CD4-positive, CD25-positive, alpha-beta regulatory T cell (primary cell): Measurements from ENCODE around the gene MPHOSPH8. TPM values are rescaled to one million over a fixed set of nuclear protein-coding genes. Genes with fewer than 3 reads are reported as not detected.
A peak's percentile ranks its signal among the peaks of the same experiment; 100 is the strongest.

Experiments used
- ATAC-seq, 2 donors: fragments of 150-1000 bp; cut with Tn5 transposase; one replicate each; pipeline ENCODE4 v1.10.0; 2021; ENCODE audit warnings: low read depth in 2 of 2, moderate number of reproducible peaks in 2 of 2, moderate library complexity in 1 of 2
- DNase-seq, 3 donors: peaks; one replicate each; pipeline versions ENCODE4 v3.0.0 to v3.0.0-alpha.2; 2012 to 2022; ENCODE audit warnings: mixed read lengths in 1 of 3
- H3K27ac ChIP-seq: one replicate; pipeline ENCODE4 v1.7.0; 2013; ENCODE audit warnings: mild to moderate bottlenecking, low read length; ENCODE audit not compliant: insufficient read depth, poor library complexity, severe bottlenecking
- H3K27me3 ChIP-seq: one replicate; pipeline ENCODE4 v1.7.0; 2013; ENCODE audit warnings: low read length; ENCODE audit not compliant: control insufficient read depth, insufficient read depth
- H3K36me3 ChIP-seq: one replicate; pipeline ENCODE4 v1.7.0; 2013; ENCODE audit warnings: mild to moderate bottlenecking, low read length, moderate library complexity; ENCODE audit not compliant: control insufficient read depth, insufficient read depth
- H3K4me1 ChIP-seq: 2 replicates; pipeline ENCODE4 v1.7.0; 2013; ENCODE audit warnings: mild to moderate bottlenecking, low read length; ENCODE audit not compliant: insufficient read depth, control insufficient read depth, poor library complexity, severe bottlenecking
- H3K4me3 ChIP-seq: one replicate; pipeline ENCODE4 v1.7.0; 2013; ENCODE audit warnings: low read depth, mild to moderate bottlenecking, low read length, moderate library complexity
- H3K9me3 ChIP-seq, 2 experiments: 1 replicate in 1 of 2; 2 replicates in 1 of 2; pipeline ENCODE4 v1.7.0; 2013; ENCODE audit warnings: low read length in 2 of 2, mild to moderate bottlenecking in 1 of 2, moderate library complexity in 1 of 2; ENCODE audit not compliant: control insufficient read depth in 2 of 2
- H3K27ac Mint-ChIP-seq, 3 donors: one replicate each; pipeline ENCODE4 v1.8.0; 2020 to 2022; ENCODE audit warnings: mild to moderate bottlenecking in 3 of 3, mixed read lengths in 3 of 3, moderate library complexity in 2 of 3
- H3K27me3 Mint-ChIP-seq: one replicate; pipeline ENCODE4 v1.8.0; 2022; ENCODE audit warnings: mild to moderate bottlenecking, mixed read lengths
- H3K36me3 Mint-ChIP-seq: one replicate; pipeline ENCODE4 v1.8.0; 2020; ENCODE audit warnings: mixed read lengths
- H3K4me1 Mint-ChIP-seq, 4 donors: one replicate each; pipeline ENCODE4 v1.8.0; 2020 to 2022; ENCODE audit warnings: mixed read lengths in 4 of 4, mild to moderate bottlenecking in 1 of 4
- H3K4me3 Mint-ChIP-seq, 4 donors: one replicate each; pipeline ENCODE4 v1.8.0; 2020 to 2022; ENCODE audit warnings: mild to moderate bottlenecking in 4 of 4, mixed read lengths in 4 of 4, moderate library complexity in 3 of 4
- H3K9me3 Mint-ChIP-seq, 7 donors: one replicate each; pipeline ENCODE4 v1.8.0; 2020 to 2022; ENCODE audit warnings: mixed read lengths in 7 of 7, mild to moderate bottlenecking in 3 of 7, moderate library complexity in 2 of 7
- polyA plus RNA-seq, 4 donors: library from polyadenylated mRNA; unstranded; fragments of 300-500 nt; fragmentation: Illumina TruSeq; gene quantifications; one replicate each; pipeline ENCODE4 v1.2.3, GENCODE V29; 2021
- total RNA-seq: library from RNA; stranded (reverse); gene quantifications from one replicate; pipeline ENCODE4 v1.2.3, GENCODE V29; 2022

MPHOSPH8 gene
- total and polyA plus RNA-seq, 5 donors from 2014 or later = 9.8 to 74.2 (median 13.9) TPM

- peaks cover 37% of the 10 kb centered on the region for H3K27me3 Mint-ChIP-seq
- Histone ChIP-seq H3K9me3 (peaks cover 9 to 13% of the 10 kb centered on the region in 2 experiments), H3K27me3 (peaks cover 11% of the 10 kb centered on the region), H3K36me3 (no peaks in the 10 kb centered on the region), H3K4me1 (peaks cover 7% of the 10 kb centered on the region), H3K4me3 (no peak overlapping the region), H3K27ac (no peak overlapping the region)
- H3K36me3 Mint-ChIP-seq = no peaks in the 10 kb centered on the region
- H3K27ac Mint-ChIP-seq = no peak overlapping the region
- peaks cover 0 to 6% (median 2%) of the 10 kb centered on the region in 4 donors for H3K4me1 Mint-ChIP-seq
- ATAC-seq (no peak), DNase-seq (no peak)
- H3K9me3 Mint-ChIP-seq = peaks cover 0 to 12% (median 3%) of the 10 kb centered on the region in 7 donors
- no peak overlapping the region for H3K4me3 Mint-ChIP-seq
Measured at GRCh38 chr13:19606737-19607136, 26.7 kb upstream of the MPHOSPH8 start.

- Histone ChIP-seq H3K9me3 (peaks cover 9 to 13% of the 10 kb centered on the region in 2 experiments), H3K27me3 (peaks cover 11% of the 10 kb centered on the region), H3K36me3 (no peaks in the 10 kb centered on the region), H3K4me3 (no peak overlapping the region), H3K4me1 (no peaks in the 10 kb centered on the region), H3K27ac (no peak overlapping the region)
- DNase-seq (no peak), ATAC-seq (no peak)
- no peak overlapping the region for H3K4me3 Mint-ChIP-seq
- H3K27me3 Mint-ChIP-seq = peaks cover 34% of the 10 kb centered on the region
- peaks cover 0 to 12% (median 3%) of the 10 kb centered on the region in 7 donors for H3K9me3 Mint-ChIP-seq
- no peaks in the 10 kb centered on the region for H3K36me3 Mint-ChIP-seq
- peaks cover 0 to 4% (median 2%) of the 10 kb centered on the region in 4 donors for H3K4me1 Mint-ChIP-seq
- H3K27ac Mint-ChIP-seq = no peak overlapping the region
Measured at GRCh38 chr13:19607523-19608078, 25.9 kb upstream of the MPHOSPH8 start.

- Histone ChIP-seq H3K9me3 (peaks cover 0 to 2% of the 10 kb centered on the region in 2 experiments), H3K4me1 (no peaks in the 10 kb centered on the region), H3K36me3 (no peaks in the 10 kb centered on the region), H3K27ac (no peak overlapping the region), H3K4me3 (no peak overlapping the region), H3K27me3 (peaks cover 2% of the 10 kb centered on the region)
- peaks cover 15% of the 10 kb centered on the region for H3K27me3 Mint-ChIP-seq
- ATAC-seq = no peak
- peaks cover 8% of the 10 kb centered on the region for H3K36me3 Mint-ChIP-seq
- no peak overlapping the region for H3K4me3 Mint-ChIP-seq
- DNase-seq = peak in 1 of 3 donors; percentile 54
- H3K27ac Mint-ChIP-seq = no peak overlapping the region
- peaks cover 0 to 13% (median 2%) of the 10 kb centered on the region in 7 donors for H3K9me3 Mint-ChIP-seq
- H3K4me1 Mint-ChIP-seq = peaks cover 0 to 2% (median 0%) of the 10 kb centered on the region in 4 donors
Measured at GRCh38 chr13:19618977-19619376, 14.5 kb upstream of the MPHOSPH8 start.

DNA sequence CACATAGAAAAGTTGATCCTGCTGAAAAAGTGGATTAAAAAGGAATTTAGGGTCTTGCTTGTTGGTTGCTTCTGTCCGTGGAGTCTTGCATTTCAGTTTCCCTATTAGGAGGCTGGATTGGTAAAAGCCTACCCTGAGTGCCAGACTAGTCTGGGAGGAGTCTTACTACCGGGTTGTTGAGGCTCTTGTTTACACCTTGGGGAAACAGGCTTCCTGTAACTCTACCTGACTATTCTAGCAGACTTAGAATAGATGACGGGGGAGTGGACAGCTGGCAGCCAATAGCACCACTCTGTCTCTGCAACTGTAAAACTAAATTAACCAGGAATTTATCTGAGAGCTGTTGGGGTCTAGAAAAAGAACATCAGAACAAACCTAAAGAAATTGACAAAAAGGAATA is 11.3 kb upstream of the MPHOSPH8 start:
- H3K4me3 Mint-ChIP-seq = no peak overlapping the region
- ATAC-seq (no peak), DNase-seq (no peak)
- H3K27me3 ChIP-seq = peaks cover 2% of the 10 kb centered on the region
- peaks cover 0 to 2% of the 10 kb centered on the region in 2 experiments for H3K9me3 ChIP-seq
- no peaks in the 10 kb centered on the region for H3K4me1 ChIP-seq
- peaks cover 0 to 11% (median 2%) of the 10 kb centered on the region in 7 donors for H3K9me3 Mint-ChIP-seq
- no peak overlapping the region for H3K27ac ChIP-seq
- H3K36me3 ChIP-seq = no peaks in the 10 kb centered on the region
- no peak overlapping the region for H3K27ac Mint-ChIP-seq
- no peak overlapping the region for H3K4me3 ChIP-seq
- peaks cover 8% of the 10 kb centered on the region for H3K36me3 Mint-ChIP-seq
- peaks cover 31% of the 10 kb centered on the region for H3K27me3 Mint-ChIP-seq
- peaks cover 0 to 2% (median 0%) of the 10 kb centered on the region in 4 donors for H3K4me1 Mint-ChIP-seq

GRCh38 chr13:19624265-19624664 is 9.2 kb upstream of the MPHOSPH8 start:
- no peak overlapping the region for H3K27ac Mint-ChIP-seq
- Histone ChIP-seq H3K4me1 (no peaks in the 10 kb centered on the region), H3K9me3 (no peaks in the 10 kb centered on the region), H3K36me3 (no peaks in the 10 kb centered on the region), H3K27ac (no peak overlapping the region), H3K4me3 (no peak overlapping the region), H3K27me3 (peaks cover 2% of the 10 kb centered on the region)
- no peak for DNase-seq
- H3K4me1 Mint-ChIP-seq = peaks cover 0 to 2% (median 0%) of the 10 kb centered on the region in 4 donors
- no peaks in the 10 kb centered on the region for H3K36me3 Mint-ChIP-seq
- no peak overlapping the region for H3K4me3 Mint-ChIP-seq
- no peak for ATAC-seq
- H3K27me3 Mint-ChIP-seq = peaks cover 27% of the 10 kb centered on the region
- H3K9me3 Mint-ChIP-seq = peaks cover 0 to 6% (median 0%) of the 10 kb centered on the region in 7 donors

GRCh38 chr13:19632915-19633478 is 462 bp upstream of the MPHOSPH8 start:
- H3K36me3 Mint-ChIP-seq = peaks cover 4% of the 10 kb centered on the region
- H3K4me1 Mint-ChIP-seq = peaks cover 11 to 47% (median 30%) of the 10 kb centered on the region in 4 donors
- Histone ChIP-seq H3K4me3 (peak overlapping the region; percentile 80), H3K36me3 (peaks cover 4% of the 10 kb centered on the region), H3K27ac (peak overlapping the region; percentile 86), H3K4me1 (peaks cover 32% of the 10 kb centered on the region), H3K9me3 (no peaks in the 10 kb centered on the region), H3K27me3 (no peaks in the 10 kb centered on the region)
- no peak for ATAC-seq
- H3K27ac Mint-ChIP-seq = peak overlapping the region; percentile 99 to 100 (median 100)
- H3K4me3 Mint-ChIP-seq = peak overlapping the region; percentile 99 to 100 (median 99)
- no peaks in the 10 kb centered on the region for H3K27me3 Mint-ChIP-seq
- DNase-seq = no peak
- H3K9me3 Mint-ChIP-seq = peaks cover 0 to 5% (median 3%) of the 10 kb centered on the region in 7 donors

GRCh38 chr13:19634256-19634740 is 839 bp downstream of the MPHOSPH8 start:
- H3K4me3 ChIP-seq = peak overlapping the region; percentile 97
- Mint-ChIP-seq H3K9me3 (peaks cover 0 to 5% (median 3%) of the 10 kb centered on the region in 7 donors), H3K4me1 (peaks cover 11 to 57% (median 36%) of the 10 kb centered on the region in 4 donors), H3K27me3 (no peaks in the 10 kb centered on the region), H3K27ac (peak overlapping the region; percentile 94 to 100 (median 99)), H3K4me3 (peak overlapping the region; percentile 99 to 100 (median 99)), H3K36me3 (peaks cover 8% of the 10 kb centered on the region)
- H3K4me1 ChIP-seq = peaks cover 35% of the 10 kb centered on the region
- no peaks in the 10 kb centered on the region for H3K27me3 ChIP-seq
- DNase-seq = no peak
- H3K36me3 ChIP-seq = peaks cover 4% of the 10 kb centered on the region
- H3K27ac ChIP-seq = peak overlapping the region; percentile 86
- H3K9me3 ChIP-seq = no peaks in the 10 kb centered on the region
- ATAC-seq = no peak
